ENCODE results near the gene ZNF281.

GRCh38 chr1:200442023-200442422 is 32.2 kb upstream of the ZNF281 start:
- TF ChIP-seq CTCF (IDR thresholded peaks at IDR 0.05) (no peak), POLR2A (IDR thresholded peaks at IDR 0.05) (no peak)

All from Peyer's patch (tissue), 4 donors.